Gastrocnemius medialis (tissue), 4 donors: Measurements from ENCODE around the gene ITGAL. TPM values are rescaled to one million over a fixed set of nuclear protein-coding genes. Genes with fewer than 3 reads are reported as not detected.

Experiments
- ATAC-seq, 2 donors: fragments of 150-250 bp; one replicate each; pipeline ENCODE4 v1.9.1; 2016
- DNase-seq, 2 donors: peaks; one replicate each; pipeline ENCODE4 v3.0.0-alpha.2; 2019
- H3K27ac ChIP-seq, 4 donors: fragments of 200-600 bp; sonication (generic); 1 replicate in 1 of 4; 2 replicates in 3 of 4; pipeline ENCODE4 v1.5.1; 2016 to 2018; ENCODE audit warnings: mild to moderate bottlenecking in 2 of 4, moderate library complexity in 1 of 4
- H3K27me3 ChIP-seq, 3 donors: fragments of 200-600 bp; sonication (generic) in 2 of 3; 1 replicate in 1 of 3; 2 replicates in 2 of 3; pipeline versions ENCODE4 v1.5.1 to v1.6.0; 2016 to 2019; ENCODE audit warnings: mild to moderate bottlenecking in 1 of 3, moderate library complexity in 1 of 3
- H3K36me3 ChIP-seq, 2 donors: fragments of 200-600 bp; sonication (generic) in 1 of 2; one replicate each; pipeline ENCODE4 v1.5.1; 2017 to 2018
- H3K4me1 ChIP-seq, 2 donors: fragments of 200-600 bp; sonication (generic) in 1 of 2; one replicate each; pipeline ENCODE4 v1.5.1; 2016 to 2017; ENCODE audit warnings: mild to moderate bottlenecking in 2 of 2
- H3K4me3 ChIP-seq, 4 donors: fragments of 200-600 bp; sonication (generic) in 3 of 4; 1 replicate in 1 of 4; 2 replicates in 3 of 4; pipeline ENCODE4 v1.5.1; 2016 to 2019; ENCODE audit warnings: mild to moderate bottlenecking in 2 of 4
- H3K9me3 ChIP-seq, 3 donors: fragments of 200-600 bp; sonication (generic) in 2 of 3; 1 replicate in 1 of 3; 2 replicates in 2 of 3; pipeline ENCODE4 v1.5.1; 2016 to 2019
- POLR2A ChIP-seq, 2 donors: fragments of 450-650 bp; IDR thresholded peaks; one replicate each; pipeline ENCODE4 v1.6.1; 2017; ENCODE audit warnings: antibody characterized with exemption in 2 of 2, mild to moderate bottlenecking in 2 of 2, moderate library complexity in 2 of 2
- in situ Hi-C, 4 donors: fragments of 200-750 bp; cut with MboI; loops; one replicate each; pipeline versions ENCODE4 v1.15.0 to v1.8.0; 2017; ENCODE audit warnings: low sequenced_read_pairs in 4 of 4
- intact Hi-C: fragments of 100-400 bp; cut with DNase I; formaldehyde crosslinking; loops from one replicate; pipeline ENCODE4 v1.15.1; 2023; ENCODE audit warnings: low total_unique reads
- total RNA-seq, 4 donors: library from RNA; depleted of rRNA; stranded (reverse); fragments of >200 nt; gene quantifications; one replicate each; pipeline versions ENCODE4 v1.1.0 to v1.2.3, GENCODE V29; 2016
- TF ChIP-seq, protein P1 (sequence below), 5 experiments: fragments of 450-650 bp in 3 of 5; fragments of 200-600 bp in 2 of 5; sonication (generic) in 2 of 5; IDR thresholded peaks in 4 of 5; conservative IDR thresholded peaks in 1 of 5; 1 replicate in 4 of 5; 2 replicates in 1 of 5; pipeline ENCODE4 v1.5.1; 2016 to 2019; ENCODE audit warnings: antibody characterized with exemption in 5 of 5, mild to moderate bottlenecking in 3 of 5, moderate library complexity in 3 of 5

Gene ITGAL
- total RNA-seq, 4 donors from 2014 or later: 0.16 to 1.9 (median 0.86) TPM; not detected in 1

DNA sequence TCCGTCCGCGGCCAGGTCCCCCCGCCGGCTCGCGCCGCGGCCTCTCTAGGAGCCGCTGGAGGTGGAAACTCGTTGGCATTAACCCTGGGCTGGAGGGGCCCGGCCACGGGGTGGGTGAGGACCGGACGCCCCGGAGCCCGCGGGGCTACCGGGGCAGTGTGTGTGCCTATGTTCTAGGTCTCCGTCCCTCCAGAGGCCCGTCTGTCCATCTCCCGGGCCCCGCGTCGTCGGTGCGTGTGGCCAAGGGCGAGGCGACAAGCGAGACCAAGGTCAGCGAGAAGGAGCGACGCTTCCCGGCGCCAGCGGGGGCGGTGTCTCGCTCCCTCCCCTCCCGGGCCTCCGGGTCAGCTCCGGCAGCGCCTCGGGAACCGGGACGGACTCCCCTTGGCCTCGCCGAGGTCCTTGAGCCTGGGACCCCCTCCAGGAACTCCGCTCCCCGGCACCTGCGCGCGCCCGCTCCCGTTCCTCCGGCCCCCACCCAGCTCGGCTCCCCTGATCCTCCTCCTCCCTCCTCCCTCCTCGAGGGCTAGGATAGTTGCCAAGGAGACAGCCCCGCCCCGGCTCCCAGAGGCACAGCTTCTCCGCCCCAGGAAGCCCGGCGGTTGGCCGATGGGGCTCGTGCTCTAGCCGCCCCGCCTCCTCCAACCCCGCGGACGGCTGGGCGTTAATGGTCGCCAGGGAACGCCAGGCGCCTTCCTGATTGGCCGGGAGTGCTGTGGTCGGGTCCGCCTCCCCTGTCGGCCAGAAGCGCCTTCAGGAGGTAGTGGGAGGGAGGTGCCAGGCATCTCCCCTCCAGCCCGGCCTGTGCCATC, 54.5 kb downstream of the ITGAL start:
- DNase-seq (peak; percentile 98), ATAC-seq (peak; percentile 87 to 91)
- Histone ChIP-seq H3K4me3 (peak overlapping the region; percentile 66 to 91 (median 86)), H3K27me3 (no peaks in the 10 kb centered on the region), H3K9me3 (no peaks in the 10 kb centered on the region), H3K36me3 (peaks cover 0 to 11% of the 10 kb centered on the region in 2 donors), H3K4me1 (peaks cover 19 to 36% of the 10 kb centered on the region in 2 donors), H3K27ac (peak overlapping the region; percentile 96 to 100 (median 97))
- intact Hi-C loops: loop anchor here (1.0 to 10.0 kb wide), 6 partner anchors 32 to 712 kb away; partner anchors contain the start of genes DCTPP1, PAGR1, PRRT2 and SEPHS2
- TF ChIP-seq, protein P1, sequence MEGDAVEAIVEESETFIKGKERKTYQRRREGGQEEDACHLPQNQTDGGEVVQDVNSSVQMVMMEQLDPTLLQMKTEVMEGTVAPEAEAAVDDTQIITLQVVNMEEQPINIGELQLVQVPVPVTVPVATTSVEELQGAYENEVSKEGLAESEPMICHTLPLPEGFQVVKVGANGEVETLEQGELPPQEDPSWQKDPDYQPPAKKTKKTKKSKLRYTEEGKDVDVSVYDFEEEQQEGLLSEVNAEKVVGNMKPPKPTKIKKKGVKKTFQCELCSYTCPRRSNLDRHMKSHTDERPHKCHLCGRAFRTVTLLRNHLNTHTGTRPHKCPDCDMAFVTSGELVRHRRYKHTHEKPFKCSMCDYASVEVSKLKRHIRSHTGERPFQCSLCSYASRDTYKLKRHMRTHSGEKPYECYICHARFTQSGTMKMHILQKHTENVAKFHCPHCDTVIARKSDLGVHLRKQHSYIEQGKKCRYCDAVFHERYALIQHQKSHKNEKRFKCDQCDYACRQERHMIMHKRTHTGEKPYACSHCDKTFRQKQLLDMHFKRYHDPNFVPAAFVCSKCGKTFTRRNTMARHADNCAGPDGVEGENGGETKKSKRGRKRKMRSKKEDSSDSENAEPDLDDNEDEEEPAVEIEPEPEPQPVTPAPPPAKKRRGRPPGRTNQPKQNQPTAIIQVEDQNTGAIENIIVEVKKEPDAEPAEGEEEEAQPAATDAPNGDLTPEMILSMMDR (IDR thresholded peaks at IDR 0.05 in 4 of 5, conservative IDR thresholded peaks at IDR 0.05 in 1 of 5): peak in 4 of 5 experiments; percentile 45 to 62 (median 52)
- TF ChIP-seq POLR2A (IDR thresholded peaks at IDR 0.05): peak; percentile 80 to 88
- in situ Hi-C loops: loop anchor here in 2 of 4 donors (10.0 kb wide), 1 partner anchor 92 kb away; the partner anchor contains the start of gene DCTPP1 (in 2 of the 2)

DNA sequence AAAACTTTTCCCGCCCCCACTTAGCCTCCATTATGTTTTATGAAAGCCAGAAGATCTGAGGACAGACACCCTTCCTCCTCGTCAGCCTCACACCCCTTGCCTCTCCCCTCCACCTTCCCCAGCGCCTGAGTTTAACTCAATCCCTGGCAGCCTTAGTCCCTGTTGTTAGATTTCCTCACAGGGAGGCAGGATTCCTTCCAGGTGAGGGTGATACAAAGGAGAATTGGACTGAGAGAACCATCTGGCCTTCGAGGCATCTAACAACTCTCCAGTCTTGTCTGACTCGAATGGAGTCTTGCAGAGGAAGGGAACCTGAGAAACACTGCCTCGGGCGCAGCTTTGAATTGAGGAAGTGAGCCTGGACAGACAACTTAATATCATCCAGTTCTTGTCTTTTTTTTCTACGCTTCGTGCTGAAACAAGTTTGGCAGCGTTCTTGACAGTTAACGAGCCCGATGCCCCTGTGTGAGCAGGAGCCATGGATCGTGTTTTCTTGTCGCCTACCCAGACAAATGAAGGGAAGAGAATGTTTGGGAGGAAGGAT, 55.2 kb downstream of the ITGAL start:
- Histone ChIP-seq H3K9me3 (no peaks in the 10 kb centered on the region), H3K4me1 (peaks cover 20 to 37% of the 10 kb centered on the region in 2 donors), H3K4me3 (peak overlapping the region; percentile 51 to 91 (median 86)), H3K36me3 (peaks cover 0 to 18% of the 10 kb centered on the region in 2 donors), H3K27ac (peak overlapping the region; percentile 96 to 100 (median 97)), H3K27me3 (no peaks in the 10 kb centered on the region)
- ATAC-seq (peak in 1 of 2 donors; percentile 4), DNase-seq (no peak)
- in situ Hi-C loops (loop anchor here in 2 of 4 donors (10.0 kb wide), 1 partner anchor 93 kb away; the partner anchor contains the start of gene DCTPP1 (in 2 of the 2)), intact Hi-C loops (loop anchor here (1.0 to 10.0 kb wide), 6 partner anchors 31 to 713 kb away; partner anchors contain the start of genes DCTPP1, PAGR1, PRRT2 and SEPHS2)
- TF ChIP-seq POLR2A (IDR thresholded peaks at IDR 0.05): no peak
- TF ChIP-seq, protein P1 (IDR thresholded peaks at IDR 0.05 in 4 of 5, conservative IDR thresholded peaks at IDR 0.05 in 1 of 5): no peak

DNA sequence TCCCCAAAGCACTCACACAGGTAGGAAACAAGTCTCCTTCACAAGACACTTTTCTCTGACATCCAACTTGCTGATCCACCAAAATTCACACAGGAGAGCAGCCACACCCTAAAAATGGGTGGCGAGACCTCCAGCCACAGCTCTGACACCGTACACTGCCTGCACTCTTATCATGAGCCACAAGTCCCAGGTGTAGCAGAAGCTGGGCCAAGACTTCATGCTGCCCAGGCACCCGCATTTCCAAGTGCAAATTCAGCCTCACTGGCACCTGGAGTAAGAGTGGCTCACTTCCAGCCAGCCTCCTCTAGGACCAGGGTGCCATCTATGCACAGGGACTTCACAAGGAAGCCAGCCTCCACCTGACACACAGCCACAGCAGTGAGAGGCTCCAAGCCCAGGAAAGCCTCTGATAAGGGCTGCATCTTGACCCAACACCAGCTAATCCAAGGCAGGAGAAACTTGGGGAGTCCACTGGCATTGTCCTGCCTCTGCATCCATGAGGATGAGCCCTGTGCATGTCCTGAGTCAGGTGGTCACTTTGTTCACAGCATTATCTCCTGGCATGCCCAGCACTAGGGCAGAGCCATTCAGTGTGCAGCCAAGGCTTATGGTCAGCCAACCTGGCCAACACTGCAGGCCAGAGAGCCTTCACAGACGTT, 56.4 kb downstream of the ITGAL start:
- Histone ChIP-seq H3K9me3 (no peaks in the 10 kb centered on the region), H3K36me3 (peaks cover 0 to 20% of the 10 kb centered on the region in 2 donors), H3K27me3 (no peaks in the 10 kb centered on the region), H3K27ac (peak overlapping the region; percentile 96 to 100 (median 97)), H3K4me3 (no peak overlapping the region), H3K4me1 (peaks cover 31 to 47% of the 10 kb centered on the region in 2 donors)
- no peak for ATAC-seq
- no peak for DNase-seq
- intact Hi-C loops: loop anchor here (5.0 to 10.0 kb wide), 2 partner anchors 543 to 714 kb away; partner anchors contain the start of genes PAGR1, PRRT2, ZNF646 and ZNF668
- TF ChIP-seq, protein P1 (IDR thresholded peaks at IDR 0.05 in 4 of 5, conservative IDR thresholded peaks at IDR 0.05 in 1 of 5): no peak
- no peak for TF ChIP-seq POLR2A (IDR thresholded peaks at IDR 0.05)
- in situ Hi-C loops: loop anchor here in 2 of 4 donors (10.0 kb wide), 1 partner anchor 94 kb away; the partner anchor contains the start of gene DCTPP1 (in 2 of the 2)
